ENCODE data around the gene TXNRD2.

Gene TXNRD2

GRCh38 chr22:19909350-19910179 lies 32.1 kb downstream of the TXNRD2 start:
- no peak for TF ChIP-seq EP300 (IDR thresholded peaks at IDR 0.05; ENCODE audit: borderline replicate concordance)
- no peak for TF ChIP-seq NFIC (IDR thresholded peaks at IDR 0.05)
- no peak for TF ChIP-seq TEAD4 (IDR thresholded peaks at IDR 0.05)
- TF ChIP-seq TCF12 (IDR thresholded peaks at IDR 0.05; ENCODE audit: low read depth), result no peak
- peak; percentile 96 for TF ChIP-seq RAD21 (IDR thresholded peaks at IDR 0.05; ENCODE audit: low read depth)

GRCh38 chr22:19905347-19906276 lies 36.0 kb downstream of the TXNRD2 start:
- TF ChIP-seq ZBTB7A (IDR thresholded peaks at IDR 0.05; ENCODE audit: low read depth) (no peak), REST (IDR thresholded peaks at IDR 0.05; ENCODE audit: low read depth) (no peak), FOXM1 (IDR thresholded peaks at IDR 0.05; ENCODE audit: borderline replicate concordance, low read depth) (no peak), USF1 (IDR thresholded peaks at IDR 0.05) (no peak), NFIC (IDR thresholded peaks at IDR 0.05) (no peak), TAF1 (IDR thresholded peaks at IDR 0.05; ENCODE audit: low read depth) (no peak), TCF12 (IDR thresholded peaks at IDR 0.05; ENCODE audit: low read depth) (no peak), EGR1 (IDR thresholded peaks at IDR 0.05) (no peak), MAX (IDR thresholded peaks at IDR 0.05) (no peak), CREB1 (IDR thresholded peaks at IDR 0.05; ENCODE audit: low read depth) (no peak), RAD21 (IDR thresholded peaks at IDR 0.05; ENCODE audit: low read depth) (no peak), CEBPB (IDR thresholded peaks at IDR 0.05) (no peak), YY1 (IDR thresholded peaks at IDR 0.05; ENCODE audit: low read depth) (no peak), EP300 (IDR thresholded peaks at IDR 0.05; ENCODE audit: borderline replicate concordance) (no peak), TEAD4 (IDR thresholded peaks at IDR 0.05) (no peak)

- no peak for TF ChIP-seq ZBTB7A (IDR thresholded peaks at IDR 0.05; ENCODE audit: low read depth)
- no peak for TF ChIP-seq NFIC (IDR thresholded peaks at IDR 0.05)
- no peak for TF ChIP-seq YY1 (IDR thresholded peaks at IDR 0.05; ENCODE audit: low read depth)
- no peak for TF ChIP-seq CEBPB (IDR thresholded peaks at IDR 0.05)
- no peak for TF ChIP-seq USF1 (IDR thresholded peaks at IDR 0.05)
- TF ChIP-seq CREB1 (IDR thresholded peaks at IDR 0.05; ENCODE audit: low read depth), result no peak
- TF ChIP-seq FOXM1 (IDR thresholded peaks at IDR 0.05; ENCODE audit: borderline replicate concordance, low read depth), result no peak
- no peak for TF ChIP-seq TAF1 (IDR thresholded peaks at IDR 0.05; ENCODE audit: low read depth)
- TF ChIP-seq MAX (IDR thresholded peaks at IDR 0.05), result no peak
- TF ChIP-seq EGR1 (IDR thresholded peaks at IDR 0.05), result no peak
- no peak for TF ChIP-seq RAD21 (IDR thresholded peaks at IDR 0.05; ENCODE audit: low read depth)
Measured at GRCh38 chr22:19904935-19905334, 36.7 kb downstream of the TXNRD2 start.

- no peak for TF ChIP-seq TCF12 (IDR thresholded peaks at IDR 0.05; ENCODE audit: low read depth)
- no peak for TF ChIP-seq TEAD4 (IDR thresholded peaks at IDR 0.05)
- TF ChIP-seq USF1 (IDR thresholded peaks at IDR 0.05), result no peak
- TF ChIP-seq MAX (IDR thresholded peaks at IDR 0.05), result no peak
- no peak for TF ChIP-seq REST (IDR thresholded peaks at IDR 0.05; ENCODE audit: low read depth)
- TF ChIP-seq CREB1 (IDR thresholded peaks at IDR 0.05; ENCODE audit: low read depth), result no peak
- no peak for TF ChIP-seq EGR1 (IDR thresholded peaks at IDR 0.05)
- TF ChIP-seq RAD21 (IDR thresholded peaks at IDR 0.05; ENCODE audit: low read depth), result no peak
- TF ChIP-seq TAF1 (IDR thresholded peaks at IDR 0.05; ENCODE audit: low read depth), result no peak
- no peak for TF ChIP-seq NFIC (IDR thresholded peaks at IDR 0.05)
- no peak for TF ChIP-seq EP300 (IDR thresholded peaks at IDR 0.05; ENCODE audit: borderline replicate concordance)
- no peak for TF ChIP-seq CEBPB (IDR thresholded peaks at IDR 0.05)
- TF ChIP-seq FOXM1 (IDR thresholded peaks at IDR 0.05; ENCODE audit: borderline replicate concordance, low read depth), result no peak
- TF ChIP-seq ZBTB7A (IDR thresholded peaks at IDR 0.05; ENCODE audit: low read depth), result no peak
- no peak for TF ChIP-seq YY1 (IDR thresholded peaks at IDR 0.05; ENCODE audit: low read depth)
Measured at GRCh38 chr22:19904174-19904856, 37.3 kb downstream of the TXNRD2 start.

Measured in Ishikawa (cell line).